K562 (cell line): Measurements from ENCODE around the gene PRSS56. TPM values are rescaled to one million over a fixed set of nuclear protein-coding genes. Genes with fewer than 3 reads are reported as not detected.

Experiments
- BRF1 ChIP-seq: IDR thresholded peaks from 3 replicates; pipeline ENCODE4 v1.6.1; 2011; ENCODE audit warnings: borderline replicate concordance, mild to moderate bottlenecking; ENCODE audit not compliant: insufficient read length; ENCODE audit errors: extremely low read depth
- CHD2 ChIP-seq: IDR thresholded peaks from 2 replicates; pipeline ENCODE4 v1.6.1; 2011; ENCODE audit warnings: low read depth, low read length
- DPF2 ChIP-seq: fragments of 450-650 bp; IDR thresholded peaks from 2 replicates; pipeline ENCODE4 v1.6.1; 2016
- ESRRA ChIP-seq: fragments of 450-650 bp; IDR thresholded peaks from 2 replicates; pipeline ENCODE4 v1.6.1; 2014; ENCODE audit warnings: low read depth, mild to moderate bottlenecking, moderate library complexity, borderline replicate concordance
- MAZ ChIP-seq, 2 experiments: fragments of 450-650 bp in 1 of 2; sonication (generic) in 1 of 2; formaldehyde crosslinking; IDR thresholded peaks in 1 of 2; conservative IDR thresholded peaks in 1 of 2; 2 replicates each; pipeline versions ENCODE4 v1.4.0 to v1.5.0; 2020; ENCODE audit warnings: mild to moderate bottlenecking in 1 of 2, missing genetic modification reagents in 1 of 2
- MGA ChIP-seq: fragments of 450-650 bp; IDR thresholded peaks from 2 replicates; pipeline ENCODE4 v1.6.1; 2016; ENCODE audit warnings: mild to moderate bottlenecking, moderate library complexity
- NRF1 ChIP-seq, 2 experiments: fragments of 450-650 bp; IDR thresholded peaks in 1 of 2; conservative IDR thresholded peaks in 1 of 2; 2 replicates each; pipeline ENCODE4 v1.6.1; 2014; ENCODE audit warnings: mild to moderate bottlenecking in 2 of 2
- RAD51 ChIP-seq: fragments of 450-650 bp; IDR thresholded peaks from 2 replicates; pipeline ENCODE4 v1.7.1; 2016; ENCODE audit warnings: low read depth, mild to moderate bottlenecking, borderline replicate concordance
- RBM34 ChIP-seq: fragments of 200-400 bp; formaldehyde crosslinking; IDR thresholded peaks from 2 replicates; pipeline ENCODE4 v1.6.1; 2018; ENCODE audit warnings: low read length, borderline replicate concordance; ENCODE audit not compliant: insufficient read depth
- TFAP4 ChIP-seq: sonication (generic); formaldehyde crosslinking; IDR thresholded peaks from 2 replicates; pipeline ENCODE4 v1.8.0; 2022; ENCODE audit warnings: missing genetic modification reagents, mild to moderate bottlenecking, moderate library complexity, borderline replicate concordance
- ZBTB43 ChIP-seq: sonication (generic); formaldehyde crosslinking; IDR thresholded peaks from 2 replicates; pipeline ENCODE4 v1.8.0; 2023; ENCODE audit warnings: mild to moderate bottlenecking, missing genetic modification reagents
- polyA plus RNA-seq, 8 experiments: library from polyadenylated mRNA; depleted of rRNA in 4 of 8; stranded (reverse) in 5 of 8; unstranded in 3 of 8; fragments of >200 nt; fragmentation: Nextera tagmentation in 2 of 8; fragmentation: Illumina TruSeq in 1 of 8; extraction: Ambion mirVana in 2 of 8; extraction: Trizol in 1 of 8; gene quantifications; 2 replicates each; pipeline versions ENCODE4 v1.2.1 to v1.2.3, GENCODE V29; 2011 to 2014; ENCODE audit warnings: inconsistent platforms in 1 of 8, missing spikeins in 1 of 8
- total RNA-seq, 7 experiments: library from RNA; depleted of rRNA in 6 of 7; stranded (reverse); fragments of >200 nt in 6 of 7; fragmentation: Illumina TruSeq in 2 of 7; extraction: Trizol in 2 of 7; gene quantifications; 2 replicates each; pipeline versions ENCODE4 v1.2.1 to v1.2.3, GENCODE V29; 2011 to 2021; ENCODE audit warnings: low replicate concordance in 1 of 7

PRSS56 gene
- total and polyA plus RNA-seq, 9 of the 15 experiments (the other 6 are each of a cell fraction or from before 2014, with no cell fraction given): not detected

GRCh38 chr2:232550354-232551249 lies 30.4 kb downstream of the PRSS56 start, which contains the start of the genes EIF4E2 and TIGD1 (continued):
- TF ChIP-seq MGA: peak; percentile 95
- TF ChIP-seq ESRRA: peak; percentile 12; the same call in 1 of the 2 replicates
- no peak for TF ChIP-seq CHD2
- no peak for TF ChIP-seq RAD51
- peak; percentile 85 to 91 for TF ChIP-seq MAZ (CRISPR knock-in tag; conservative IDR thresholded peaks at IDR 0.05 in 1 of 2, IDR thresholded peaks at IDR 0.05 in 1 of 2)
- peak; percentile 95 to 96 for TF ChIP-seq NRF1 (conservative IDR thresholded peaks at IDR 0.05 in 1 of 2, IDR thresholded peaks at IDR 0.05 in 1 of 2)
- no peak for TF ChIP-seq DPF2
- TF ChIP-seq RBM34: no peak
- no peak for TF ChIP-seq BRF1
- TF ChIP-seq TFAP4 (CRISPR knock-in tag): peak; percentile 65; the same call in 1 of the 2 replicates
- TF ChIP-seq ZBTB43: no peak
